Measurements from ENCODE around the gene CLDN6.

The CLDN6 gene

DNA sequence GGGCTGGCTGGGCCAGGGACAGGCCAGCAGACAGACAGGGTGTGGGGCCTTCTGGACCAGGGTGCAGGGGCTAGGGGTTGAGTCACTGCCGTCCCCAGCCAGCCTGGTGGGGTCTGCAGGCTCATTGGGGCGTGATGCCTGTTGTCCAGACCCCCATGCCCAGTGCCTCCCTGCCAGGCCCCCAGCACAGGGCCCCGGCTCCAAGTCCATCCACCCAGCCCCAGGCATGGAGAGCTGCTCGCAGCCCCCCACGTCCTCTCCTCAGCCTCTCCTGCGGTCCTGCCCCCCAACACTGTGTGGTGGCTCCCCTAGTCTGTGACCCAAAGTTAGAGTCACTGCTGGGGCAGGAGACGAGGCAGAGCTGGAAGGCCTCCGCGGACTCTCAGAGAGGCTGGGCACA, 30.7 kb downstream of the CLDN6 start:
- DNase-seq (ENCODE audit: low spot score) = no peak

DNA sequence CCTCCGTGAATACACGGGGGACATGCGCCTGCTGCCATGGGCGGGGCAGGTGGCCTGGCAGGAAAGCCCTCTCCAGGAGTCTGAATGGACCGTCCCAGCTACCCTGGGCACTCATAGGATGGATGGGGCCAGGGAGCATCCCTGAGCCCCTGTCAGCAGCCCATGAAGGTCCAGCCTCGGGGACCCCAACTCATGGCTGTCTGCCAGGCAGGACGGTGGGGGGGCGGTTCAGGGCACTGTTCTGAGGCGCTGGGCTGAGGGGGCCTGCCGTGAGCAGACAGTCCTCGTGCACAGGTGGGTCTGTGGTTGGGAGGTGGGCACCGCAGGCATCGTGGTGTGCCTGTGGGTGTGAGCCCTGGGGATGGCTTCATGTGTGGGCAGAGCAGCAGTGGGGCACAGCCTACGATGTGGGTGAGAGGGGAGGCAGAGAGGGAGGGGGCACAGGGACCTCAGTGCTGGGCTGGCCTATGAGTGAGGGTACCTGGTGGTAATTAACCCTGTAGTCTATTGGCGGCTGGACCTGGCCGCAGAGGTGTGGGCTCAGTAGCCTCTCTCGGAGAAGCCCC, 31.3 kb downstream of the CLDN6 start:
- no peak for DNase-seq (ENCODE audit: low spot score)

DNA sequence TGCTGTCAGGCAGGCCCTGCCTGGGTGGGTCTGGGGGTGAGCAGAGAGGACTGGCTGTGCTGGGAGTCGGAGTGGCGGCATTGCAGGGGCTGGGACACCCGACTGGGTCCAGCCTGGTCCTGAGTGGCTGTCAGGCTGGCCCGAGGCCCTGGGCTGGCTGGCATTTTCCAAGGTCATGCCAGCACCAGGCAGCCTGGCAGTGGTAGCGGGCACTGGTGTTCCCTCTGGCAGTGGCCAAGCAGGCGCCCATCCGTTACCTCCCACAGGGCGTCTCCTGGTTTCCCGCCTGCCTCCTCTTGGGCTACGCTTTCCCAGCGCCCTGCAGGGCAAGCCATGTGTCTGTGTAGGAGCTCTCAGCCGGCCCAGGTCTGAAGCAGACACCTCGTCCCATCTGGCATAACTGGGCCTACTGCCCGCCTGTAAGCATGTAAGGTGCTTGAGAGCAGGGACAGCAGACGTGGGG, 32.1 kb downstream of the CLDN6 start:
- no peak for DNase-seq (ENCODE audit: low spot score)

DNA sequence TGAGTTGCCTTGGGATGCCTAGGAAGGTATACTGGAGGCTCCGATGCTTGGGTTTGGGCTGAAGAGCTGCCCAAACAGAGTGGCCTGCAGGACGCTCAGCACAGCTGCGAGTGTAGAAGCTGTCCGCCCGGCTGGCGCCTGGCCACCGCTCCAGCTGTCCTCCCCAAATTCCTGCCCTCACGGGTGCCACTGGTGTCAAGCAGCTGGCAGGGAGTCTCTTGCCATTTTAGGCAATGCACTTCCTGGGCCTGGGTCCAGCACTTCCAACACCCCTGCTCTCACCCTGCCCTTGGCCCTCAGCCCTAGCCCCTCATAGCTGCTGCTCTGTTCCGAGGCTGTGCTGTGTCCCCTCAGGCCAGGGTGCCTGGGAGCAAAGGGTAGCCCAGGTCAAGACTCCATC, 32.5 kb downstream of the CLDN6 start:
- DNase-seq (ENCODE audit: low spot score) = no peak

DNA sequence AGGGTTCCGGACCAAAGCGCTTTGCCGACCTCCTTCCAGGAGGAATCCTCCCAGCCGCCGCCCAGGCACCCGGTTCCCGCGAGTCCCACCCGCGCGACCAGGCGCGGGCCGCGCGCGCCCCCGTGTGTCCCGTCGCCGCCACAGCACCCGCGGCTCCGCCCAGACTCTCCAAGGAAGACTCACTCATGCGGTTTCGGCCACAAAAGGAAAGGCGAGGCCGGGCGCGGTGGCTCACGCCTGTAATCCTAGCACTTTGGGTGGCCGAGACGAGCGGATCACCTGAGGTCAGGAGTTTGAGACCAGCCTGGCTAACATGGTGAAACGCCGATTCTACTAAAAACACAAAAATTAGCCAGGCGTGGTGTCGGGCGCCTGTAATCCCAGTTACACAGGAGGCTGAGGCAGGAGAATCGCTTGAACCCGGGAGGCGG, 34.3 kb downstream of the CLDN6 start:
- peak; percentile 71 for DNase-seq (ENCODE audit: low spot score)

DNA sequence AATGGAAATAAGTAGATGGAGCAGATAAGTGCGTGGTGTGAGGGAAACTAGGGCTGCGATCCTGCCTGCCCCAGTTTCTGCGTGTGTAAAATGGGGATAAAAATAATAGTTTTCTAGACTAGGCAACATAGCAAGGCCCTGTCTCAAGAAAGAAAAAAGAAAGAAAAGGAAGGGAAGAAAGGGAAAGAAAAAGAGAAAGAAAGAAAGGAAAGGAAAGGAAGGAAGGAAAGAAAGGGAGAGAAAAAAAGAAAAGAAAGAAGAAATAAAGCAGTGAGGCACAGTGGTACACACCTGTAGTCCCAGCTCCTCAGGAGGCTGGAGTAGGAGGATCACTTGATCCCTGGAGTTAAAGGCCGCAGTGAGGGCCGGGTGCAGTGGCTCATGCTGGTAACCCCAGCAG, 35.6 kb downstream of the CLDN6 start:
- no peak for DNase-seq (ENCODE audit: low spot score)

DNA sequence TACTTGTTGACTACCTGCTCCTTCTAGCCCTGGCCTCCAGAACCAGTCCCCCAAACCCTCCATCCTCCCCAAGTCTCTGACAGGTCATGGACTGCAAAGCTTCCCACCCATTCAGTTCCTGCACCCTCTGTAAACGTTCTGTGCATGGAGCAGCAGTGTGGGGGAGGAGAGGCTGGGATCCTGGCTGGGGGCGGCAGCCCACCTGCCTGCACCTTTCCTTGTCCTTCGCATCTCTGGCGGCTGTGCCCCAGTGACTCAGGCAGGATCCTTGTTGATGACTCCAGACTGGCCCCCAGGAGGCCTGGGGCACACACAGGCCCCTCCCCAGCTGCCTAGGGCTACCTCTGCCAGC, 36.1 kb downstream of the CLDN6 start:
- DNase-seq (ENCODE audit: low spot score) = no peak

DNA sequence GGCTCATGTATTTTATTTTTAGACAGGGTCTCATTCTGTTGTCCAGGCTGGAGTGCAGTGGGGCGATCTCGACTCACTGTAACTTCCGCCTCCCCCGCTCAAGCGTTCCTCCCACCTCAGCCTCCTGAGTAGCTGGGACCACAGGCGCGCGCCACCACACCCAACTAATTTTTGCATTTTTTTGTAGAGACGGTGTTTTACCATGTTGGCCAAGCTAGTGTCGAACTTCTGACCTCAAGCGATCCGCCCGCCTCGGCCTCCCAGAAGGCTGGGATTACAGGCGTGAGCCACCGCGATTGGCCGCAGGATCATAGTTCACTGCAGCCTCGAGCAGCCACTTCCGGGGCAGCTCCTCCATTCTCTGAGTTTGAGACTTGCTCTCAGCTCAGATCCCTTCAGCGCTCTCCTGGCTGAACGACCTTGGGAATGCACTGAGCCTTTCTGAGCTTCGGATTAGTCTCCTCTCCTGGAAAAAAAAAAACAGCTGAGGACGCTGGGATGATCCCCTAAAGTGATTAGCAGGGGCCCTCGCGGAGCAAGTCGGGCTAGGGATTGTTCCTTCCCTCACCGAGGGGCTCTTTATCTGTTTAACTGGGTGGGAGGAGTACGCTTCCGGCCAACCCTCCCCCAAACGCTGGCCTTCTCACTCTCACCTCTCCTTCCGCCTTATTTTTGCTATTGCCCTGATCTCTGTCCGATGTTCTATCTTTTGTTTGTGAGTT, 36.6 kb downstream of the CLDN6 start:
- no peak for DNase-seq (ENCODE audit: low spot score)

DNA sequence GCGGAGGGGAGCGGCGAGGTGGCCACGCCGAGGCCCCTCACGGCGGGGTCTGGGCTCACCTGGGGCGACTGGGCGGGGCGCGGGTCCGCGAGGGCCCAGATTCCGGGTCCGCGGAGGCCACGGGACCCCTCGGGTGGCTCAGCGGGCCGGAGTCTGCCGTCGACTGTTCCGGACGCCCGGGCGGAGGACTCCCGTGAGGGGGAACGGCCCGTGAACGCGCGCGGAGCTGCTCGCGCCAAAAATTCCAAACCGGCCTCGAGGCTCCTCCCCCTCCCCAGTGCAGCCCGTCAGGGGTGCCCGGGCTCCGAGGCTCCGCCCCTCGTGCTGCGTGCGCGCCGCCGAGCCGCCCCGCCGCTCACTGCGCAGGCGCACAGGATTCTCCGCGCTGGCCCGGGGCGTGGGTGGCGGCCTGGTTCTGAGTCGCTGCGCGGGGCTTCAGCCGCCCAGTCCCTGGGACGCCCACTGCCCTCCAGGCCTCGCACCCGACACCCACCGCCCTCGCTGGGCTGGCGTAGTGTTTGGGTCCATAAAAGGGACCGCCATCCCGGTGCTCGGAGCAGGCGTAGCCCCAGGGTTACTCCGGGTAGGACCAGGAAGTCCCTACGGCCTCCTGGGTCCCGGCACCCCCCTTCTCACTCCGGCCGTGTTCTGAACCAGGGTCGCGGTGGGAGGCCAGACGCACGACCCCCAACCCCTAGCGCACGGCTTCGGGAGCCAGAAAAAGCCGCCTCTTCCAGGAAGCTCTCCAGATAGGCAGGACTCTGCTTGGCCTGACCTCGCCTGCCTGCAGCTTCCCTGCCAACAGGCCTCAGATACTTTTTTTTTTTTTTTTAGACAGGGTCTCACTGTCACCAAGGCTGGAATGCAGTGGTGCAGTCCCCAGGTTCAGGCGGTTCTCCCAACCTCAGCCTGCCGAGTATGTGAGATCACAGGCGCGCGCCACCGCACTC, 37.5 kb downstream of the CLDN6 start, which contains the start of gene PKMYT1:
PKMYT1 (minus strand) TSS at position 220 of the 950 bp plus-strand sequence. CDS start 789 bp downstream, outside the sequence.
- DNase-seq (ENCODE audit: low spot score) = peak; percentile 94

DNA sequence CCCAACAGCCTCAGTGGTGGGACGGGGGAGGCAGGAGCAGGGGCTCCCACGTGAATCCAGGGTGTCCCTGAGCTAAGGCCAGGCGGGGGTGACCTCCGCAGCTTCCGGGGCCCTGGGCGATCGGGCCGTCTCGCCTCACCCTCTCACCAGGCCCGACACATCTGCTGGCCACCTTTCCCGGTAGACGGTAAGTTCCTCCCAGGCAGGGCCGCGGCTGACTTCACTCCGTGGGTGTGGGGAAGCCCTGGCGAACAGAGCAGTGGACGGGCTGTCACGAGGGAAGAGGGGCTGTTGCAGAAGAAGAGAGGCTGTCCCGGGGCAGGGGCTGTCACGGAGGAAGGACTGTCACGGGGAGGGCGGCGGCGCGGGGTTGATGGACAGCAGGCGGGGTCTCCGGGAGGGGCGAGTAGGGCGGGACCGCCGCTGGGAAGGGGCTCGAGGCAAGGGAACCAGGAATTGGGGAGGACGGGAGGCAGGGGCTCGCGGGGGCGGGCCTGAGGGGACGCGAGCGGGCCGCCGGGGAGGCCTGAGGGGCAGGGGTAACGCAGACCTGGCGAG, 38.2 kb downstream of the CLDN6 start:
- no peak for DNase-seq (ENCODE audit: low spot score)

DNA sequence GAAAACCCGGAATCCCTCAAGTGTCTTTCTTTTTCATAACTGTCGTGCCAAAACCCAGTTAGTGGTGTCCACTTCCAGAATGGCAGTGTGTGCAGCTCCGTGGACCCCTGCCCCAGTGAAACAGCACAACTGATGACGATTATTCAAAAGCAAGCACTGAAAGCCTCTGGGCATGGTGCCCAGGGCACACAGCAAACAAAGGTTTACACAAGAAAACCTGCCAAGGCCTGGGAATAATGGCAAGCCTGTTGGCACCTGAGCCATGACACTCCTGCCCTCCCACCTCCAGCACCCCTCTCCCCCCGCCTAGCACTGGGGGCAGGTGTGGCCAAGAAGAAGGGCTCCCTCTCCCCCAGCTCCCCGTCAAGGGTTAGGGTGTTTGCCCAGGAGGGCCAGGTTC, 40.5 kb downstream of the CLDN6 start:
- no peak for DNase-seq (ENCODE audit: low spot score)

DNA sequence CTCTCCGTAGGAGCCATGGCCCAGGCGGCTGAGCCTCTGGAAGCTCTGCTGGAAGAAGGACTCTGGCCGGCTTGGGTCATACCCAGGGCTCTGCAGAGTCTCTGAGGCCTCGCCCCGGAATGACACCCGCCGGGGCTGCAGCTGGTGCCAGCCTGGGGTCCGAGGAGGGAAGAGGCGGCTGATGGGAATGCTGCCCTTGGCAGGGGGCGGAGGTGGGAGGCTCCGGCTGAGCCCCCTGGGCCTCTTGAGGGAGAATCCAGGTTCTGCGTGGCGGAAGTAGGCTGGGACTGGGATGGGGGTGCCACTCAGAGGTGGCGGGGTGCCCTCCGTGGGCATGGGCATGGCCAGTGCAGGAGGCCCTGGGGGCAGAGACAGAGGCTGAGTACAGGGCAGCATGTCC, 41.3 kb downstream of the CLDN6 start:
- DNase-seq (ENCODE audit: low spot score) = no peak

DNA sequence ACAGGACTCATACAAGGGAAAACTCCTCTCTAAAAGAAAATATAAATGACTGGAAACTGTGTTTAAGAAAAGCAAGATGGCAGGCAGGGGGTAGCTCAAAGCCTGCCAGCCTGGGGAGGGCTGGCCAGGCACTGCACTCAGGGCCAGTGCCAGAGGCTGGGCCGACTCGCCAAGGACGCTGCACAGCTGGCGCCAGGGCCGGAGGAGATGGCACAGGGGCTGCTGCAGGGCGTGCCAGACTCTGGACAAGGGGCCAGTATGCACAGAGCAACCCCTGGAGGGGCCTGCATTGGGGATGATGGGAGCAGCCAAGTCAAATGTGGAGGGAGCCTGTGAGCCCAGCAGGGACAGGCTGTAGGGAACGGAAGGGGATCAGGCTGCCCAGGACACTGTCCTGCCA, 41.8 kb downstream of the CLDN6 start:
- no peak for DNase-seq (ENCODE audit: low spot score)

DNA sequence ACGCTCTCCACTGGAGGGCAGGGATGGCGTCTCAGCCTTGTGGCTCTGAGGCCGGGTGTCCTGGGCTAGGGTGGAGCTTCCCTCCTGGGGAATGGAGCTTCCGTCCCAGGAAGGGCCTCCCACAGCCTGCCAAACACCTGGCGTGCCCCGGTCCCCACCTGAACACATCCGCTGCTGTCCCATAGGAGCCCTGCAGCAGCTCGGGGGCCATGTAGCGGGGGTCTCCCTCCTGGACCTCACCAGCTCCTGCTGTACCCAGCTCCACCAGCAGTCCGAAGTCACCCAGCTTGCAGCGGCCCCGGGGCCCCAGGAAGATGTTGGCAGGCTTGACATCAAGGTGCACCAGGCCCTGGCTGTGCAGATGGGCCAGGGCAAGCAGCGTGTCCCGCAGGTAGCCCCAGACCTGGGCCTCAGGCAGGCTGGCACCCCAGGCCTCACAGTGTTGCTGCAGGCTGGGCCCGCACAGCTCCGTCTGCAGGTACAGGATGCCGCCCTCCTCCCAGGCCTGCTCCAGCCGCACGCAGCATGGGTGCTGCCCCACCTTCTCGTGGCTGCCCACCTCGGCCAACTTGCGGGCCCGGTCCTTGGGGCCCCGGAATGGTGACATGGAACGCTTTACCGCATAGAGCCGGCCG, 42.7 kb downstream of the CLDN6 start:
- no peak for DNase-seq (ENCODE audit: low spot score)

DNA sequence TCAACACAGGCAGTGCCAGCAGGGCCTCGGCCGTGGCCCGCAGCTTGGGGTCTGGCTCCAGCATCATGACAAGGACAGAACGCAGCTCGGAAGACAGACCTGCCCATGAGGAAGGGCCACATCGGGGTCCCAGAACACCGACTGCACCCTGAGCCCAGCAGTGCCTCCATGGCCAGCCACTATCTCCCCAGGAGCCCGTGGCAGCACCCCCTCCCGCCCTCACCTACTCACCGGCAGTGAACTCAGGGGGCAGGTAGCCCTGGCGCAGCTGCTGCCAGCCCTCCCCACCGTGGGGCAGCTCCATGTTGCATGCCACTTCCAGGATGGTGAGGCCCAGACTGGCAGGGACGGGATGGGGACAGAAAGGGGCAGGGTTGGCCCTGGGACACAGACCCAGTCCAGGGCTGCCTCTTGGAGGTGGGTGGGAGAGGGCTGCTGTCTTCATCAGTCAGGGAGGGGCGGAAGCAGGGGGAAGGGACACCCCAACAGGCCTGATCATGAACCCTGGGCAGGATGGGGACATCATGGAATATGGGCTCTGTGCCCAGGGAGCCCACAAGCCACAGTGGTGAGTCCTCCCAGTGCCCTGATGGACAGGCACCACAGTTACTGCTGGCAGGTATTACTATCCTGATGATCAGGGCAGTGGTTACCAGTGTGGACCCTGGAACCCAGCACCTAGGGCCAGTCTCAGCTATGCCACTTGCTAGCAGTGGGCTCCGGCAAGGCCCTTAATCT, 43.5 kb downstream of the CLDN6 start:
- no peak for DNase-seq (ENCODE audit: low spot score)

DNA sequence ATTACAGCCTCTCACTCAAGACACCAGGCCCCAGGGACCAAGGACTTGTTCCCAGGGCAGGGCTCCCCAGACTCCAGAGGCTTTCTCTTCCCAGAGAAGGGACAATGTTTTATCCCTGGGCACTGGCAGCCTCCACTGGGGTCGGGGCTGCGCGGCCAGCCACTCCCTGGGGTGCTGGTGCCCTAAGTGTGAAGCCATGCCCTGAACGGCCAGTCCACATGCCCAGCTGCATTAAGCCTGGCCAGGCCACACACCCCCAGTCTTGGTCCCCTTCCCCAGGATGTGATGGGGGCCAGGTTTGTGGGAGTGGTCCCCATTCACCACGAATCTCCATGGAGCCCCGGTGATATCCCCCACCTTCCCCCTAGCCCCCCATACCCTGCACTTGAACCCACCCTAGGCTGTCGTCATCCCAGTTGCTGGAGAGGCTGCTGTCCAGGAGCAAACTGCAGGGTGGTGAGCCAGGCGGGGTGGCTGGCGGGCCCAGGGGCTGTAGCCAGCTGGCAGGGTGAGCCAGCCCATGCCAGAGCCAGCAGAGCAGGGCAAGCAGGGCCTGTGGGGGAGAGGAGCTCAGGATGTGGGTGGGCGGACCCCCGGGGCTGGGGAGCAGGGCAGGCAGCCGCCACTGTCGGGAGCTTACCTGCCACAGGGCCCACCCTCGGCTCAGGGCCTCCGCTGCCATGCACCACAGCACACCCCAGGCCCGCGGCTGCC, 44.2 kb downstream of the CLDN6 start:
- DNase-seq (ENCODE audit: low spot score) = no peak

DNA sequence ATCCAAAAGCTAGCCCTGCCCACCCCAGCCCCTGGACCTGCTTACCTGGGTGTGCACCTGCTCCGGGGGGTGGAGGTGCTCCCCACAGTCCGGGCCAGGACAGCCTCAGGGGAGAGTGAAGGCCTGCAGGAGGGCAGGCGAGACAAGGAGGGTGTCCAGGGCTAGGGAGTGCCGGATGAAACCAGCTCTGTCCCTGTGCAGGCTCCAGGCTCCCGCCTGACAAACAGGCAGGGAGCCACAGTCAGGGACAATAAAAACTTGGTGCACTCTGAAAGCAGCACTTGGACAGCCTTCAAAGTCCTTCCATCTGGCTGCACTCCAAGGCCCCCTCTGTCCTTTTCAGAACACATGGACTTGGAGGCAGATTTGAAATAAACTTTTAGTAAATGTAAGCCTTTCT, 44.9 kb downstream of the CLDN6 start:
- DNase-seq (ENCODE audit: low spot score) = no peak

DNA sequence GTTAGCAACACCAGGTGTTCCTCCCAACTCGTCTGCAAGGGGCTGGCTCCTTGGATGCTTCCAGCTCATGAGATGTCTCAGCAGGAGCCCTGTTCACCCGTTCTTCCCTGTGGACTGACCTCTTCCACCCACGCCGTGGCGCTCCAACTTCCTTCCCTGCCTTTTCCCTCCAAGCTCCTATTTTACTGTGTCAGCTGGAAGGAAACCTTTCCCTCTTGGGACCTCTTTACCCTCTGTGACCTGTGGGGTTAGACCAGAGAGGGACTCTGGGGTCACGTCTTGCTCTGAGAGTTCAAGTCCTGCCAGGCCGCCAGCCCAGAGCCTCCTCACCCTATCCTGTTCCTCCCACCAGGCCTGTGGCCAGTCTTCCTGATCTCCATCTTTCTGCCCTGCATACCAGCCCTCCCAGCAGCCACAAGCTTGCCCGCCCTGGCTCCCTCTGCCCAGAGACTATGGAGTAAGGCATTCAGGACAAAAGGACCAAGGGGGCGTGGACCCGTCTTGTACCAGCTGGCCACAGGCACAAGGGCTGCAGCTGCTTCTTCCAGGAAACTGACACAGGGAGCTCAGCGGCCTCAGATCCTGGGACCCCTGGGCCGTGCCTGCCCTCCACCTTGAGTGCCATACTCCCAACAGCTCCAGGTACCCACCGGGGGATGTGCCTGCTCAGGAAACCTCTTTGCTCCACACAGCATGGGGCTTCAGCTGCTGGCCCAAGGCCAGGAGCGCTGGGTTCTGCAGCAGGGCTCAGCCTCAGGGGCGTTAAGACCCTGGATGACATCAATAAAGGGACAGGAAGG, 45.8 kb downstream of the CLDN6 start:
- no peak for DNase-seq (ENCODE audit: low spot score)

DNA sequence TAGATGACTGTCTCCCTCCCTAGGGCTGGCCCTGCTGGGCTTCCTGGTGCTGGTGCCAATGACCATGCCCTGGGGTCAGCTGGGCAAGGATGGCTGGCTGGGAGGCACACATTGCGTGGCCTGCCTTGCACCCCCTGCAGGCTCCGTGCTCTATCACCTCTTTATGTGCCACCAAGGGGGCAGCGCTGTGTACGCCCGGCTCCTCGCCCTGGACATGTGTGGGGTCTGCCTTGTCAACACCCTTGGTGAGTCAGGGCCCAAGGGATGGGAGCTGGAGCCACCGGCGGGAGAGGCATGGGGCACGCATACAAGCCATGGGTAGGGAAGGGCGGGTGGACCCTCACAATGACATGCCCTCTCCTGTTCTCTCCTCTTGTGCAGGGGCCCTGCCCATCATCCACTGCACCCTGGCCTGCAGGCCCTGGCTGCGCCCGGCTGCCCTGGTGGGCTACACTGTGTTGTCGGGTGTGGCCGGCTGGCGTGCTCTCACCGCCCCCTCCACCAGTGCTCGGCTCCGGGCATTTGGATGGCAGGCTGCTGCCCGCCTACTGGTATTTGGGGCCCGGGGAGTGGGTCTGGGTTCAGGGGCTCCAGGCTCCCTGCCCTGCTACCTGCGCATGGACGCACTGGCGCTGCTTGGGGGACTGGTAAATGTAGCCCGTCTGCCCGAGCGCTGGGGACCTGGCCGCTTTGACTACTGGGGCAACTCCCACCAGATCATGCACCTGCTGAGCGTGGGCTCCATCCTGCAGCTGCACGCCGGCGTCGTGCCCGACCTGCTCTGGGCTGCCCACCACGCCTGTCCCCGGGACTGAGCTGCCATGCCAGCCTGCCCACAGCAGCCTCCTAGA, 46.6 kb downstream of the CLDN6 start:
- DNase-seq (ENCODE audit: low spot score) = no peak
